ENCODE data around the gene ZNF614. TPM values are rescaled to one million over a fixed set of nuclear protein-coding genes. Genes with fewer than 3 reads are reported as not detected.

ZNF614 gene
- total and polyA plus RNA-seq, 2 of the 13 experiments (the other 11 are each of a cell fraction or from before 2014, with no cell fraction given): 13.0 to 22.8 TPM

- peak; percentile 32 for TF ChIP-seq ZNF407 (CRISPR knock-in tag; IDR thresholded peaks at IDR 0.05; ENCODE audit: not compliant biosample characterization)
- TF ChIP-seq ZNF639 (CRISPR knock-in tag; conservative IDR thresholded peaks at IDR 0.05): peak; percentile 38; the same call in 1 of the 2 replicates
- peak; percentile 76 for TF ChIP-seq PHF20 (CRISPR knock-in tag; IDR thresholded peaks at IDR 0.05)
- TF ChIP-seq SAFB2 (CRISPR knock-in tag; IDR thresholded peaks at IDR 0.05; ENCODE audit: borderline replicate concordance, low read depth): no peak
- TF ChIP-seq GMEB2 (CRISPR knock-in tag; IDR thresholded peaks at IDR 0.05; ENCODE audit: low read depth): peak; percentile 82
- TF ChIP-seq PHB2 (IDR thresholded peaks at IDR 0.05; ENCODE audit: partially characterized antibody): no peak
- 0 out of 2 replicates have a peak, but pooled peaks have one; percentile 64 for TF ChIP-seq ZNF749 (CRISPR knock-in tag; IDR thresholded peaks at IDR 0.05; ENCODE audit: borderline replicate concordance)
- no peak for TF ChIP-seq FIP1L1 (IDR thresholded peaks at IDR 0.05; ENCODE audit: borderline replicate concordance, insufficient read depth, low read depth, low read length)
Observed at GRCh38 chr19:52048555-52049501, 20.6 kb upstream of the ZNF614 start, which contains the start of gene ZNF432 (continued).

Measured in HepG2 (cell line).